D721Med (cell line): Measurements from ENCODE around the gene ETV6.

Experiments
- DNase-seq: peaks from one replicate; pipeline ENCODE4 v3.0.0; 2011; ENCODE audit warnings: low spot score; ENCODE audit not compliant: insufficient read length
- FAIRE-seq: peaks from 2 replicates; lab custom pipeline; 2011; peaks lifted over from hg19 to GRCh38; lab: Jason Lieb, UNC
- CTCF ChIP-seq: IDR thresholded peaks from 2 replicates; pipeline ENCODE4 v1.5.1; 2012; ENCODE audit warnings: mild to moderate bottlenecking, control low read depth; ENCODE audit not compliant: insufficient read depth; ENCODE audit errors: missing control alignments

ETV6 gene

GRCh38 chr12:11798006-11798708 is 148.7 kb downstream of the ETV6 start:
- FAIRE-seq = no peak
- no peak for DNase-seq
- TF ChIP-seq CTCF = no peak

- FAIRE-seq = no peak
- no peak for TF ChIP-seq CTCF
- DNase-seq = no peak
These were observed 149.5 kb downstream of the ETV6 start for GRCh38 chr12:11798856-11799501.

GRCh38 chr12:11799502-11799873 is 150.0 kb downstream of the ETV6 start:
- DNase-seq (no peak), FAIRE-seq (no peak)
- TF ChIP-seq CTCF = no peak

GRCh38 chr12:11801643-11802042 is 152.2 kb downstream of the ETV6 start:
- DNase-seq (no peak), FAIRE-seq (no peak)
- TF ChIP-seq CTCF = no peak

GRCh38 chr12:11804130-11804529 is 154.7 kb downstream of the ETV6 start:
- TF ChIP-seq CTCF = no peak
- DNase-seq = no peak
- FAIRE-seq = no peak

GRCh38 chr12:11805043-11805442 is 155.6 kb downstream of the ETV6 start:
- TF ChIP-seq CTCF = peak; percentile 10
- DNase-seq (no peak), FAIRE-seq (no peak)

GRCh38 chr12:11805680-11806079 is 156.2 kb downstream of the ETV6 start:
- FAIRE-seq (peak; percentile 32), DNase-seq (no peak)
- no peak for TF ChIP-seq CTCF
